DOHH2 (cell line): ENCODE results near the gene ELANE.

Experiments
- CTCF ChIP-seq: fragments of 200-600 bp; sonication (generic); IDR thresholded peaks from one replicate; pipeline ENCODE4 v1.5.1; 2014; ENCODE audit warnings: antibody characterized with exemption, mild to moderate bottlenecking, low read depth, low read length; ENCODE audit not compliant: poor library complexity, severe bottlenecking
- EZH2phosphoT487 ChIP-seq: fragments of 200-600 bp; sonication (generic); IDR thresholded peaks from 2 replicates; pipeline ENCODE4 v1.6.1; 2017; ENCODE audit warnings: borderline replicate concordance, mild to moderate bottlenecking, antibody characterized with exemption, low read length, moderate library complexity, mixed read lengths

- TF ChIP-seq CTCF (no peak), EZH2phosphoT487 (no peak)
Observed at GRCh38 chr19:825897-826644, 26.0 kb upstream of the ELANE start.
